IPS-NIHi7 (cell line): ENCODE results near the gene MFNG.
A peak's percentile ranks its signal among the peaks of the same experiment; 100 is the strongest.

Source experiments
- DNase-seq: peaks from one replicate; pipeline ENCODE4 v3.0.0; 2012; ENCODE audit warnings: mixed read lengths; ENCODE audit errors: extremely low spot score

The MFNG gene

DNA sequence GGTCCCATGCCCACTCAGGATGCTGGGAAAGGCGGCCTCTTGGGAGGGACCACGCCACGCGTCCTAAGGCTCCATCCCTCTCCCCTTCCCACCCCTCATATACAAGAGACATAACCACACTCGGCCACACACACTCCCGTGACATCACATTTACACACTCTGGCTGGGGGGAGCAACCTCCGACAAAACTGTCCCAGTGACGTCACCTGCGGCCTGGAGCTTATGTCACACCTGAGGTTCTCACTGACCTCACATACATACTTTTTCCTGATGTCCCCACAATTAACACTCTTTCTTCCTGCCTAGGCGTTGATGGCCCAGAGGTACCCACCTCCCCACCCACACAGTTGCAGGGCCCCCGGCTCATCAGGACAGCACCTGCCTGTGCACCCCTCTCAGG lies 60.8 kb downstream of the MFNG start:
- DNase-seq = no peak

DNA sequence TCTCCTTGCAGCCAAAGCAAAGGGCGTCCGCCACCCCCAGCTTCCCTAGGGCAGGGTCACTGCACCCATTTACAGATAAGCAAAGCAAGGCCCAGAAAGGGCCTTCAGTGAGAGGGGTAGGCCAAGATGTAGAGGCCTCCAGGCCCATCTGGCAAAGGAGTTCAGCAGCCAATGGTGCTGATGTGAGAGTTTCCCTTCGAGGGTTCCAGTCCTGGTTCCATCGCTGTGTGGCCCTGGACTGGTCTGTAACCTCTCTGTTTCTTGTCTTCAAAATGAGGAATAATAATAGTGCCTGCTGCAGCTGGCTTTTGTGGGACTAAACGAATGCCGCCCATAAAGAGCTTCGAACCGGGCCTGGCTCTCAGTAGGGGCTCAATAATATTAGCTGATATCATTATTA lies 62.9 kb downstream of the MFNG start:
- no peak for DNase-seq

DNA sequence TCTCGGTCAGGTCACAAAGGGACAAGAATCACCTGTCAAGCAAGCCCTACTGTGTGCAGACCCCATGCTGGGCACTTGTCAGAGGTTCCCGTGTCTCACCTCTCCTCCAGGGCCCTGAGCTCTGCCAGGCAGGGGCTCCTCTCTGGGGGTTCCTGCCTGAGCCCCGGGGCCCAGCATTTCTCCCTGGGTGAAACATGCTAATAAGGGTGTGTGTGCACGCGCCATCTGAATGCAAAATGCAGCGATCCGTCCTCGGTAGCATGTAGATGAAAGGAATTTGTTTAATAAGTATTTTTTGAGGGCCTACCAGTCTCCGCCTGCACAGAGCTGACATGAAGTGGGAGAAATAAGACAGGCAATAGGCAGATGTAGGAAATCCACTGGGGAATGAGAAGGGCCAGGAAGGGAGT lies 64.7 kb downstream of the MFNG start:
- no peak for DNase-seq

DNA sequence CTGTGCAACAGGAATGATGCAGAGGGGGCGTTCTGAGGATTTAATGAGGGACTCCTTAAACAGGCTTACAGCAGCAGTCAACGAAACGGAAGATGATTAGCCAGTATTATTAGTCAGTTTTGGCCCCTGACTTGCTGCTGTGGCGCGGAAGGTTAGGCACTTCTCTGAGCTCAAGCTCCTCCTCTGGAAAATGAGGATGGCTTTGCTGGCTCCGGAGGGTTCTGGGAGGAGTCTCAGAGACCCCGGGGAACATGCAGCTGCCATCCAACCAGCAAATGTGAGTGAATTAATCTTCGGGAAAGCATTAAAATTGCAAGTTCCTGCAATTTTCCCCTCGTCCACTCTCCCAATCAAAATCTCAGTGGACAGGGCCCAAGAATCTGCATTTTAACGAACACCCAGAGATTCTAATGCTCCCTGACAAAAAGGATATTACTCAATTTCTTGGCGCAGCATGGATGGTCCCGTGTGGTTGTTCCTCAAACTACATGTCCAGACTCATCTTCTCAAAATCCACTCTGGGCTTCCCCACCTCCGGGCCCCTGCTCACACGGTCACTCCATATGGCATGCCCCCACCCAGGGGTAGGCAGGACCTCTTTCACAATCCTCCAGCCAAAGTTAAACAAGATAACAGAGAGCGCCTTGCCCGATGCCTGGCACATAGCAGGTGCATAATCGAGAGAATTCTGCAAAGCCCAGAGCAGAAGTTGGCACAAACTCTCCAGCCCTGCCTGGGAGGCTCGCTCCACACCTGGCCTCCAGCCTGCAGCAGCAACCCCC lies 65.3 kb downstream of the MFNG start:
- DNase-seq = no peak

DNA sequence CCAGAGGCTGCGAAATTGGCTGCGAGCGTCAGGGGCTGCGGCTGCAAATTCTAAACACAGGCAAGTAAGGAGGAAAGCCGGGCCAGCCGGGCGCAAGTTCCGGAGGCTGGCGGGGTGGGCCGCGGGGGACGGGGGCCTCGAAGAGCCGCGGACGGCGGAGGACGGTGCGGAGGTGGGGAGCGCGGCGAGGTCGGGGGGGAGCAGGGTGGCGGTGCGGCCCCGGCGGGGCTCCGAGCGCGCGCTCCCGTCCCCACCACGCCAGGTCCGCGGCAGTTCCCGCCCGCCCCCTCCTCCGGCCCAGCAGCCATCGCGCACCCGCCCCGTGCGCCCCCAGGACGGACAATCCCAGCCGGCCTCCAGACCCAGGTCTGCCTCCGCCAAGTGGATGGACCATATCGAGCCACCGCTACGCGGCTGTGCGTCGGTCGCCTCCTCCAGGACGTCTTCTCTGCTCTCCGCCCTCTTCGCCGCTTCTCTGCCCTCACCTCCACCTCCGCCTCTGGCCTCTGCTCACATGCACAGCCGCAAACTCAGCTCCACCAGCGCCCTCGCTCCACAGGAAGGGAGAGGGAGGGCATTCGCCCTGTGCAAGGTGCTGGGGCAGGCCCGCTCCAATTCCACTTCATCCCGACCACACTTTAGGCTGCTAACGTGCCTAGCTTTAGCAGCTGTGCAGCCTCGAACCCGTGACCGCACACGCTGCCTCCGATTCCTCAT lies 66.1 kb downstream of the MFNG start:
- DNase-seq = peak; percentile 69

DNA sequence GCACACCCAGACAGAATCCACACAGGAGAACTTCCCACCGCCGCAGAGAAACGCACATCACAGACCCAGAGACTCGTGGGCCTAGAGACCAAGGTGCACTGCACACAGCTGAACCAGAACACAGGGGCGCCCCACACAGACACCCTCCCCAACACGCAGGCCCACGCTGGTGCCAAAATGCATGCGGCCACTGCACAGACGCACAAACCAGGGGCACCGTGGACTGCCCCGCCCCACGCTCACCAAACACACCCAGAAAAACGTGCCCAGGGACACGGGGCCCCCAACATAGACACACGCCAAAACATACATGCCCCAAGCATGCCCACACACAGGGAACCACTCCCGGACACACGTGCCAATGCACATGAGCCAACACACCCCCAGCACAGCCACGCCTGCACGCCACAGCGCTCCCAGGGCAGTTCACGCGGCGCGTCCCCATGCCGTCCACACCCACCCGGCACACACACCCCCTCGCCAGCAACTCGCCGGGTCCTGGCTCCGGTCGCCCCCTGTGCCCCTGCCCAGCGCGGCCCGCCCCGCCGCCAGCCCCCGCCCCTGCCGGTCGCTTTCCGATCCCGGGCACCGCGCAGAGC lies 66.7 kb downstream of the MFNG start:
- DNase-seq = no peak
